ENCODE measurements around the gene SART1.

Gene SART1

GRCh38 chr11:65961267-65962140 is at the start of gene SART1:
Gene SART1 (plus strand): TSS chr11:65961734. CDS start chr11:65961781, 47 bp downstream.
- DNase-seq = peak; percentile 100

GRCh38 chr11:65912845-65913244 is 48.7 kb upstream of the SART1 start:
- DNase-seq = peak; percentile 42

GRCh38 chr11:65915101-65915820 is 46.3 kb upstream of the SART1 start:
- no peak for DNase-seq

GRCh38 chr11:65915821-65916251 is 45.7 kb upstream of the SART1 start:
- peak; percentile 99 for DNase-seq

- no peak for DNase-seq
These were observed 45.1 kb upstream of the SART1 start for GRCh38 chr11:65916391-65916790.

GRCh38 chr11:65917077-65917433 is 44.5 kb upstream of the SART1 start:
- no peak for DNase-seq

- no peak for DNase-seq
These were observed 43.9 kb upstream of the SART1 start for GRCh38 chr11:65917434-65918210.

GRCh38 chr11:65918211-65919140 is 43.1 kb upstream of the SART1 start, which contains the start of gene C11orf68:
Gene C11orf68 (minus strand): TSS chr11:65919062. CDS start chr11:65919031, 31 bp downstream.
- DNase-seq = no peak

GRCh38 chr11:65919141-65919572 is 42.4 kb upstream of the SART1 start, which contains the start of gene DRAP1:
Gene DRAP1 (plus strand): TSS chr11:65919426. CDS start chr11:65919502, 76 bp downstream.
- DNase-seq = peak; percentile 92

GRCh38 chr11:65919573-65920371 is 41.8 kb upstream of the SART1 start:
- no peak for DNase-seq

- no peak for DNase-seq
These were observed 41.1 kb upstream of the SART1 start for GRCh38 chr11:65920372-65920802.

GRCh38 chr11:65921033-65921555 is 40.4 kb upstream of the SART1 start:
- DNase-seq = no peak

- no peak for DNase-seq
These were observed 39.7 kb upstream of the SART1 start for GRCh38 chr11:65921876-65922275.

GRCh38 chr11:65922565-65922964 is 39.0 kb upstream of the SART1 start:
- no peak for DNase-seq

GRCh38 chr11:65925397-65925796 is 36.1 kb upstream of the SART1 start:
- DNase-seq = no peak

- no peak for DNase-seq
These were observed 33.6 kb upstream of the SART1 start for GRCh38 chr11:65927904-65928397.

- DNase-seq = no peak
These were observed 32.9 kb upstream of the SART1 start for GRCh38 chr11:65928667-65929066.

GRCh38 chr11:65931773-65932557 is 29.6 kb upstream of the SART1 start:
- DNase-seq = no peak

- DNase-seq = no peak
These were observed 29.0 kb upstream of the SART1 start for GRCh38 chr11:65932558-65932919.

- no peak for DNase-seq
These were observed 27.5 kb upstream of the SART1 start for GRCh38 chr11:65934014-65934413.

All from 8988T (cell line).